Cortex of kidney (tissue), 1 donor: ENCODE measurements around the gene MEI1.
"Not testable (repeated sequence)": the region's sequence is repeated elsewhere in the genome, so short reads cannot be mapped to it uniquely, and the experiment has no call there.

Experiments used
- DNase-seq: peaks from one replicate; lab custom pipeline; 2025; lab: John Stamatoyannopoulos, UW

Gene MEI1

GRCh38 chr22:41821471-41822316 is 122.4 kb downstream of the MEI1 start:
- DNase-seq: no peak

- no peak for DNase-seq
Observed at GRCh38 chr22:41822317-41823057, 123.2 kb downstream of the MEI1 start.

- DNase-seq: no peak
Observed at GRCh38 chr22:41823797-41824196, 124.5 kb downstream of the MEI1 start.

GRCh38 chr22:41825376-41825775 is 126.1 kb downstream of the MEI1 start:
- no peak for DNase-seq

GRCh38 chr22:41826021-41826420 is 126.7 kb downstream of the MEI1 start:
- no peak for DNase-seq

- no peak for DNase-seq
Observed at GRCh38 chr22:41826430-41827383, 127.4 kb downstream of the MEI1 start.

- DNase-seq: no peak
Observed at GRCh38 chr22:41827671-41828070, 128.4 kb downstream of the MEI1 start.

GRCh38 chr22:41828516-41828915 is 129.2 kb downstream of the MEI1 start:
- DNase-seq: no peak

GRCh38 chr22:41830174-41830573 is 130.9 kb downstream of the MEI1 start:
- DNase-seq: no peak

- DNase-seq: no peak
Observed at GRCh38 chr22:41831383-41831782, 132.1 kb downstream of the MEI1 start.

GRCh38 chr22:41831828-41832552 is 132.7 kb downstream of the MEI1 start:
- DNase-seq: no peak

- peak; percentile 74 for DNase-seq
Observed at GRCh38 chr22:41832553-41833368, 133.5 kb downstream of the MEI1 start, which contains the start of gene SREBF2. SREBF2 (plus strand) TSS chr22:41833105; CDS start chr22:41833271, 166 bp downstream.

GRCh38 chr22:41833369-41834004 is 134.2 kb downstream of the MEI1 start:
- no peak for DNase-seq

- DNase-seq: no peak
Observed at GRCh38 chr22:41834005-41834944, 135.0 kb downstream of the MEI1 start.

GRCh38 chr22:41835462-41835861 is 136.2 kb downstream of the MEI1 start:
- DNase-seq: not testable (repeated sequence)

GRCh38 chr22:41836551-41836950 is 137.2 kb downstream of the MEI1 start:
- DNase-seq: no peak

- no peak for DNase-seq
Observed at GRCh38 chr22:41838842-41839618, 139.7 kb downstream of the MEI1 start.

GRCh38 chr22:41840216-41840615 is 140.9 kb downstream of the MEI1 start:
- no peak for DNase-seq
